Posterior vena cava (tissue), 2 donors: ENCODE results near the gene SKAP2. TPM values are rescaled to one million over a fixed set of nuclear protein-coding genes. Genes with fewer than 3 reads are reported as not detected.

ENCODE experiments used
- DNase-seq: peaks from one replicate; pipeline ENCODE4 v3.0.0-alpha.2; 2020; ENCODE audit warnings: low spot score
- intact Hi-C, 2 donors: fragments of 100-400 bp; cut with DNase I; formaldehyde crosslinking; loops; one replicate each; pipeline versions ENCODE4 v1.14.1 to v1.14.2; 2022 to 2023
- total RNA-seq, 2 donors: library from RNA; stranded (reverse); fragmentation: NEBNext Ultra II Directional; extraction: Animal tissue kit (Norgen Biotek cat#: 25700); gene quantifications; one replicate each; pipeline ENCODE4 v1.2.1, GENCODE V29; 2021
- donor health status: DM: yes; HTN: yes; CAD: no.
- donor health status: DM: yes; HTN: yes; CAD: no.

SKAP2 gene
- total RNA-seq, 2 donors from 2014 or later, result 40.9 to 48.8 TPM

DNA sequence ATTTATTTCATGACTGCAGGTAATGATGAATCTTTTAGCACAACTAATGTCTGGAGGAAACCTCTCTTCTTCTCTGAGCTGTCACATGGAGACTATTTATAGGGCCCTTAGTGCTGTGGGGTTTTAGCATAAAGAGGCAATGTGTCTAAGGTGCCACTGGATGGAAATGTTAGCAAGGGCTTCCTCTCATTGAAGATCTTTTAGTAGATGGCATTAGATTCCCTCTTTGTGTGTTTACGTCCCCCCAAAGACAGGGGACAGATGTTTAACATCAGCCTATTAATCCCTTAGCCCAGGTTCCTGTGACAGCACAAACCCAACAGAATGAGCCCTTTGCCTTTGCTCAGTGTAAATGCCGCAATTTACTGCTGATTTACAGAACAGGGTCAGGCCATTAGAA lies 208.6 kb downstream of the SKAP2 start:
- DNase-seq, result no peak
- intact Hi-C loops, result no loop called here

DNA sequence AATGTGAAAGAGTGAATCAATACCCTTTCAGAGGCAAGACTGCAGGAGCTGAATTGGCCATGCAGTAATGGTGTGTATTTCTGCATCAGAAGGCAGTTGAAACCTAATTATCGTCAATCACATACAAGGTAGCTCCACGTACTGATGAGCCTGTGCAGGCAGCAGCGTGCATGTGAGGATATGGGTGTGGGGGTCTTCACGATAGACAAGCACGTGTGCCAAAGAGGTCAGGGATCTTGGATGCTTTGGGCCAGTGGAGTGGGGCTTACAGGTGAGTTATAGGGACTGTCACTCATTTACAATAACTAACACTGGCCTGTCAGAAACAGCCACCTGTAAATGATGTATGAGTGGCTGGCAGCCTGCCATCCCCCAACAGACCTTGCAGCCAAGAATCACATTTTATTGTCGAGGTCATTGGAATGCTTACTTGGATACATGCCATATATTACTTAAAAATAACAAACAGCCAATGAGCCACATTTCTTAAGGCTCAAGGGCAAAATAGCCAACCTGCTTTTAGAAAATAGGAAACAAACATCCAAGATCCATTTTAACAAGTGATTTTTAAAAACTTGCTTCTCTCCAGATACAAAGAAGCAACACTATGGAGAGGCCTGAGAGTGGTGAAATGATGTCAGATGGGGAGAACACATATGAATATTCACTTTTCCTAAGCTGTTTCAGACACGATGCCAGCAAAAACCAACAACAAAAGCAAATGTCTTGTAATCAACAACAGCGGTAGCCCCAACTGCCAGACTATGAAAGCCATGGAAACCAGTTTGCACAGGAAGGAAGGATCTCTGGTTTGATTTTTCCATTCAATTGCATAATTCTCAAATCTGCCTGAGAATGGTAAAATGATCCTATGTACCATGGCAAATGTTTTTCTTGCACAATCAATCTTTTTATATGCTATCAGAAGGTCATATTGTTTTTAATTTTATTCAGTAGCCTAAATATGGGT lies 210.7 kb downstream of the SKAP2 start:
- DNase-seq, result no peak
- intact Hi-C loops, result no loop called here

DNA sequence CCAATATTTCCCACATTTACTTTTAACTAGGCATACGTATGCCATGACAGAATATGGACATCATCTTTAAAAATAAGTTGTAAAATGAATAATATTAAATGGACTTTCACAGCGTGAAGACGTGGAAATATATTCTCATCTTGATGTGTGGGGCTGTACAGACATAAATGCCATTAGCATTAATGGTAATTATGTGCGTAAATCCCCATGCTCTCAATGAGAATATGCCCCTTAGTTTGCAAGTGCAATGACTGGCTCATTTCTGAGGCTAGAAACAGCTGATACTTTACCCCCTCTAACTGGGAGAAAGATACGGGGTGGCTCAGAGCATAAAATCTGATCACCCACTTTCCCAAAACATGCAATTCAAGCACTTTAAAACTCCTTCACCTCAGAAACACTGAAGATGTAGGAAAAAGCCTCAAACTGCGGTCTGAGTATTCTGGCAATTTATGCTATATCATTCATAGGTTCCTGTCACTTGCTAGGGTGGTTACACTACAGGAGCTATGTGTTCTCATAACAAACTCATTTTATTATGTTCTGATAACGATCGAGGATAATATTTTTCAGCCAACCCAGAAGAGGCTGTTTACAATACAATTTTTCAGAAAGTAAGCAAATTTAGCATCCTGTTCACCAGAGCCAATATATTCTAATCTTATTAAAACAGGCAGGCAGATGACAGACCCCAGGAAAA lies 211.8 kb downstream of the SKAP2 start:
- DNase-seq, result no peak
- intact Hi-C loops, result no loop called here

DNA sequence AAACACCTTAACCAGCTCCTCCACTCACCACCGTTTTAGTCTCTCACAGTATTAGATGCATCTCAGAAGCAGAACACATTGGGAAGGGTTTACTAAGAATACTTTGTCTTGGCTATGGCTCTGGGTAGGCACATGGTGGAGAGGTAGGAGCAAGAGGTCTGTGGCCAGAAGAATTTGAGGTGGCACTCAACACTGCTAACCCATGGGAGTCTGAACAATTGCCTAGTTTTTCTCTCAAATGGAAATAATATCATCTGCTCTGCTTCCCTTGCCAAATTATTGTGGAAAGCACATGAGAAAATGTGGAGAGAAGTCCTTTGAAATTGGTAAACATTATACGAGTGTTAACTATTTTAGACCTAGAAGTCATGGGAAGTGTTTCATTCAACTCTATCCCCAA lies 214.3 kb downstream of the SKAP2 start:
- intact Hi-C loops, result no loop called here
- no peak for DNase-seq

DNA sequence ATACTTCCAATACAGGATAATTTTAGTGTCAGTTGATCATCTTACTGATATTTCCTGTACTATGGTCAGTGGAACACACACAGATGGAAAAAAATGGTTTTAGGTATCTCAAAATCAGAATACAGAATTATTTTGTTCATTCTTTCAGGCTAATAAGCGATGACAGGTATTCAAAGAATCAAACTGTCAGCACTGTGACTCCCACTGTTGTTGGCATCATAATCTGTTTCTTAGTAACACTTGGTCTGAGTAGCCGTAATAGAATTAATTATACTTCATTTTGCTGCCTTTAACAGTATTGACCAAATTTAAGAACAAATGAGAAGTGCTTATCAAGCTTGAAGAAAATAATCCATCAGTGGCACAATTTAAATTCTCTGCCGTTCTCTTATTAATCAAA lies 215.0 kb downstream of the SKAP2 start:
- intact Hi-C loops, result no loop called here
- no peak for DNase-seq

DNA sequence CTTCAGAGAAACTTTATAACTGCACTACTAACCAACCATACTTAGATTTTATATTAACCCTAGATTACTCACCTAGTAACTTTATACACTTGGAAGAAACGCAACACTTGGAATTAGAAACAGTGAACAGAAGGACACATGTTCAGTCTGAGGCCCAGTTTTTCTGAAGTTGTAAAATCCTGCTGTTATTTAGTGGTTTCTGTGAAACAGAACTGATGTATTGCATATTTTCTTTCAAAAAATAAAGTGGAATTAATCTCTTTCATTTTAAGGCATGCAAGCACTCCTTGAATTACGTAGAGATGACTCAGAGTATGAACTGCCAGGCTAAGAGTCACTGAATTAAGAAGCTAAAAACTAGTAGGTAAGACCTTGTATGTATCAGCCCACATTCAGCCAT lies 215.8 kb downstream of the SKAP2 start:
- DNase-seq, result no peak
- intact Hi-C loops, result no loop called here

DNA sequence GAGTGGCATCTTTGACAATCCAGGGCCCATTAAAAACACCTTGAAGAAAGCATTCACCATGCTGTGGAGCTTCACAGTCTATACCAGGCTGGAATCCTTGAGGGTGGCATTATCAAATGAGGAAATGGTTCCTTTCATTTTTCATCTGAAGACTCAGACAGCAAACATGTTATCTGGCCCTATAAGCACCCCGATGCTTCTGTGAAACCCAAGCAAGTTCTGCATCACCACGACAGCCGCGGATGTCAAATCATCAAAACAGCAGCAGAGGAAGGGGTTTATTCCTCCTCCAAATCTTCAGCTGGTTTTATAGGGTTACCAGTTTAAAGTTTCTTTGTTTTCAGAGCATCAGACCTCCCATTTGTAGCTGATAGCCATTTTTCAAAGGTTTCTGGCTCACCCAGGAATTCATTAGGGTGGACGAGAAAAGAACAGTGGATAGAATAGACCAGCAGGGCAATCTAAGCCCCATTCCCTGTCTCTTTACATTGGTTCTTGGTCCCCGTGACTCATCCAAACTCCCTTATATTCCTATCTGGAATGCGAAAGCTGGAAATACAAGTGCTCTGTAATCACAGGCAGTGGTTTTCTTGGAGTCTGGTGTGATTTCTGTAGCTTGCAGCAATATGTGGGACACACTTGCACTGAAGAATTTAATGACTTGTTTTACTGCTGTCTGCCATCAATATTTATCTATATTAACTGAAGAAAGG lies 217.9 kb downstream of the SKAP2 start:
- DNase-seq, result no peak
- intact Hi-C loops, result no loop called here

DNA sequence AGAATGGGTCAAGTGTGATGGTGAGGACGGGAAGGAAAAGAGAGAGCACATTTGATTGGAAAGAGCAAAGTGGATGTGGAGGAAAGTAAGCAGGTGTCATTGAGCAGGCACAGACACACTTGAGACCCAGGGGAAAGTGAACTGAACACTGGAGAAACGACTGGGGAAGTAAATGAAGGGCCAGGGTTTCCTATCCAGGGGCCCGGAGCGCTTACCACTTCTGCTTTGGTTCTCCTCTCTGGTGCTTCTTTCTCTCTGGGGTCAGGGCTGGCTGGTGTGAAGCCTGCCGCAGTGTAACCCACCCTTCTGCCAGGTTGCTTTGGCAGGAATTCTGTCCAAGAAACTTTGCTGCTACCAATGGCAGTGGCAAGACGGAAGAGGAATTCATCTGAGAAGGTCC lies 219.3 kb downstream of the SKAP2 start:
- intact Hi-C loops, result no loop called here
- DNase-seq, result no peak

DNA sequence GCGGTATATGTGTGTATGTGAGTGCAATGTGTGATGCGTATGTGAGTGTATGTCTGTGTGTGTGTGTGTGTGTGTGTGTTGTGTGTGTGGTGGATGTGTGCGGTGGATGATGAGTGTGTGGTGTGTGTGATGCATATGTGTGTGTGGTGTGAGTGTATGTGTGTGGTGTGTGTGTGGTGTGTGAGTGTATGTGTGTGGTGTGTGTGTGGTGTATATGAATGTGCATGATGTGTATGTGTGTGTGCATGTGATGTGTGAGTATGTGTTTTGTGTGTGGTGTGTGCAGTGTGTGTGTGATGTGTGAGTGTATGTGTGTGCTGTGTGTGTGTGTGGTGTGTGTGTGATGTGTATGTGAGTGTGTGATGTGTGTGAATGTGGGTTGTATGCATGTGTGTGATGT lies 222.0 kb downstream of the SKAP2 start:
- intact Hi-C loops, result no loop called here
- DNase-seq, result no peak

DNA sequence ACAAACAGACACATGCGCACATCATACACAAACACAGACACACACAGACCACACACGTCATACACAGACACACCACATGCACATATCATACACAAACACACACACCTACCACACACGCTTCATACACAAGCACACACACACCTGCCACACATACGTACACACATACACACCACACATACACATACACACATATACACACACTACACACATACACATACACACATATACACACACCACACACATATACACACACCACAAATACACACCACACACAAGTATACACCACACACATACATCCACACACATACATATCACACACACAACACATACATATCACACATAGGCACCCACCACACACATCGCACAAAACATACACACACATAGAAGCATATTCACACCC lies 224.7 kb downstream of the SKAP2 start:
- intact Hi-C loops, result no loop called here

DNA sequence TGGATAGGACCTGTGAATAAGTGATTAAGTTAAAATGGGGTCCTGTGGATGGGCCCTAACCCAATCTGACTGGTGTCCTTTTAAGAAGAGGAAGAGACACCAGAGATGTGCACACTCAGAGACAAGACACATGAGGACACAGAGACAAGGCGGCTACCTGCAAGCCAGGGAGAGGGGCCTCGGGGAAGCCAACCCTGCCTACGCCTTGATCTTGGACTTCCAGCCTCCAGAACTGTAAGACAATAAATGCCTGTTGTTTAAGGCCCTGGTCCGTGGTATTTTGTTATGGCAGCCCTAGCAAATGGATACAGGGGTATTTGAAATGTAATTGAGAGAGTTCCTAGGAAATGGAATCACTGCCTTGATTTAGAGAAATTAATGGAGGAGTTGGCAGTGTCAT lies 225.3 kb downstream of the SKAP2 start:
- no peak for DNase-seq
- intact Hi-C loops, result no loop called here

More for the DNA sequence above, 224.7 kb downstream of the SKAP2 start:
- no peak for DNase-seq

DNA sequence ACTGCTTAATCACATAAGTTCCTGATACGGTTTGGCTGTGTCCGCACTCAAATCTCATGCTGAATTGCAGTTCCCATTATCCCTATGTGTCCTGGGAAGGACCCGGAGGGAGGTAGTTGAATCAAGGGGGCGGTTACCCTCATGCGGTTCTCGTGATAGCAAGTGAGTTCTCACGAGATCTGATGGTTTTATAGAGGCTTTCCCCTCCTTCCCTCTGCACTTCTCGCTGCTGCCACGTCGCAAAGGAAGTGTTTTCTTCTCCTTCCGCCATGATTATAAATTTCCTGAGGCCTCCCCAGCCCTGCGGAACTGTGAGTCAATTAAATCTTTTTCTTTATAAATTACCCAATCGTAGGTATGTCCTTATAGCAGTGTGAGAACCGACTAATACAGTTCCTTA lies 226.2 kb downstream of the SKAP2 start:
- intact Hi-C loops, result no loop called here
- peak; percentile 46 for DNase-seq

DNA sequence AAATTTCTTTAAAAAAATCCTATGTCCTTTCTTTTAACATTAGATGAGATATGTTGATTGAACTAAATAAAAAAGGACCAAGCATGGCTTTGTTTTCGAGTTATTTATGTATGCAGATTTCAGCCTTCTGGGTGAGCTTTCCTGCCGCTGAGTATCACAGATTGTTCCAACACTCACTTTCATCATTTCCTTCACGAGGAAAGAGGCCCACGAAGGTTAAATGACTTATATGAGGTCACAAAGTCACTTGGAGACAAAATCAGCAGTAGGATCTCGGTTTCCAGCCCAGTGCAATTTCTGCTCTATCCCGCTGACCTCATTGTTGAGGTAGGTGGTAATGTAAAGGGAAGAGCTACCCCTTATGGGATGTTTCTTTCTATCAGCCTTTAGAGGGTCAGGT lies 226.8 kb downstream of the SKAP2 start:
- DNase-seq, result no peak
- intact Hi-C loops, result no loop called here

DNA sequence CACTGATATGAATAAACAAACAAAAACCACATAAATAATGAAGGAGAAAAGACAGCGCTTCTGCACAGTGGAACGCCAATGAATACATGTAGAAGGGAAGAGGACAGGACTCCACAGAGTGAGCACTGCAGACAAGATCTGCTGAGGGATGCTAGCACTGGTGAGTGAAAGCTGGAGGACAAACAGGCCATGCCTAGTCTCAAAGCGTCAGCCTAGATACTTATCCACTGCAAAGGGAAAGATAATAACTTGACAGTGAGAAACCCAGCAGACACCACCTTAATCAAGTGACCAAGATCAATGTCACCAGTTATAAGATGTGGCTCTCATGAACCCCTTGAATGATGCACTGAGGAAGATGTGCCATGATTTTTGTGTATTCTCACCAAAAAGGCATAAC lies 227.6 kb downstream of the SKAP2 start:
- intact Hi-C loops, result no loop called here
- DNase-seq, result no peak

DNA sequence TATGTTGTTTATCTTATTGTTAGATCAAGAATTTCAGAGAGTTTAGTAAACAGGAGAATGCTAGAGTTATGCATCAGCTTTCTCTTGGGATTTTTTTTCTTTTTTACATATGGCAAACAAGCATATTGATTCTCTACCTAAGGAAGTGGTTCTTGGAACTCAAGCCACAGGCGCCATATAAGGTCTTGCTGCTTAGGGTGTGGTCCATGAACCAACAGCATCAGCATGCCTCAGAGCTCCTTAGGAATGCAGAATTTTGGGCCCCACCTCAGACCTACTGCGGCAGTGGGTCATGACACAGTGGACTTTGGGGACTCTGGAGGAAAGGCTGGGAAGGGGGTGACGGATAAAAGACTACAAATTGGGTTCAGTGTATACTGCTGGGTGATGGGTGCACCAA lies 230.8 kb downstream of the SKAP2 start:
- intact Hi-C loops, result no loop called here

DNA sequence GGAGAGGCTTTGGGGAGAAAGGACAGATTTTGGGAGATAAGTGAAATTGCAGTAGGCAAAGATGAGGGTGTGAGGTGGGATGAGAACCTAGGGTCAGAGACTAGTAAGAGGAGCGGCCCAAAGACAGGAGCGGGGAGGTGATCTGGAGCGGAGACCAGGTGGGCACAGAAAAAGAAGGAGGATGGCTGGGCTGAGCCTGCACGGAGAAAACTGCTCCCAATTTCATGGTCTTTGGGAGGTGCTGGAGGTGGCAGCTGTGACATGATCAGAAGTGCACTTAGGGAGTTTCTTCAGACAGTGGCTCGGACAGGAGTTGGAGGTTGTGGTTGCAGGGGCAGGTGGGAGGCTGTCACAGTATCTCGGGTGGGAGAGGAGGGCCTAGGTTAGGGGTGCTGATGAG lies 232.8 kb downstream of the SKAP2 start:
- intact Hi-C loops, result no loop called here
- DNase-seq, result no peak

More for the DNA sequence above, 230.8 kb downstream of the SKAP2 start:
- no peak for DNase-seq

DNA sequence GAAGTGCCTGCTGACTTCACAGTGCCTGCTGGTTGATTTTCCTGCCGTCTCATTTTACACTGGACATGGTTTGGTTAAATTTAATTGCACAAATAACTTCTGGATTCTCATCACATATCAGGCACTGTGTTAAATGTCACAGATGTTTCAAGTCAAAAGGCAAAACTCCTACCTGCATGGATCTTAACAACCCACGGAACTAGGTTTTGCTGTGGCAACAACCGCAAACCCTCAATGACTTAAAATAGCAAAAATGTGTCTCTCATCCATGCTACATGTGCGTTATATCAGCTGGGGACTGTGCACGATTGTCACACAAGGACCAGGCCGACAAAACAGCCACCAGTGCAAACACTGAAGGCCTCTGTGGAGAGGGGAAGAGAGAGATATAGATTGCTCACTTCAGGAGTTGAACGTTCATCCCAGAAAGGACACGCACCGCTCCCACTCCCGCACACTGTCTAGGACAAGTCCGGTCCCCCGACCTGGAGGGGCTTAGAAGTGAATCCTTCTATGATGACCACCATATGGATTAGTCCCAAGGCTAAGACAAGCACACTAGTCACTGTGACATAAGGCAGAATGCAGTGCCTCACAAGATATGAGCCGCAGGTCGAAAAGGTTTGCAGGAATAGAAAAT lies 233.3 kb downstream of the SKAP2 start:
- peak; percentile 70 for DNase-seq

DNA sequence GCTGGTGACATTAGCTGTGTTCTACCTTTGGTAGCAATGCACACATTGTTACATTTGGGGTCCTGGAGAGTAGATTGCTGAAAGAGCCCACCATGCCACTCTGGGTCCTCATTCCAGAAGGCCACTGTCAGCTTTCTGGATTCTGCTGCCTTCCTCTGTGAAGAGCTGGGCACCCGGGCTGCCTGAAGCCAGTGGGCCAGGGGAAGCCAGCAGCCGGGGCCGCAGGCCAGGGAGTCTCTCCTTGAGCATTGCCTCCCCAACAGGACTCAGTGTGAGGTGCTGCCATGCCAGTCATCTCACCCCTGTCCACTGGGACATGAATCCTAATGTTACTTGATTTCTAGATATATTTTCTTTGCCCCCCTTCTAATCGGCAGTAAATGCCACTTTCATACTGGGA lies 234.0 kb downstream of the SKAP2 start:
- DNase-seq, result peak; percentile 54
- intact Hi-C loops, result no loop called here

More for the DNA sequence above, 233.3 kb downstream of the SKAP2 start:
- intact Hi-C loops, result no loop called here

DNA sequence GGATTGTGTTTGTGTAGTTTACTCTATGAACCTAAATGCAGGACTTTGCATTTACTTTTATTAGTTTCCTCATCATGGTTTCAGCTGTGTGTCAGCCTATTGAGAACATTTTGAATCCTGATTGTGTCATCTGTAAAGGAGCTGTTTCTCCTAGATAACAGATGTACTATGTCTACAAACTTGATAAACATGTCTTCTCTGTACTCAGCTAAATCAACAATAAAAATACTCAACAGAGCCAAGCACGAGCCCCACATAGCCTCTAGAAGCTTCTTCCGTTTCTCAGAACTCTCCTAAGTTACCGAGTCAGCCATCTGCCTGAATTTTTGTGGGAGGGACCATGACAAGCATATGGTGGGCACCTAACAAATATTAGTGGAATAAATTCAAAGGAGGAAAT lies 234.7 kb downstream of the SKAP2 start:
- intact Hi-C loops, result no loop called here
- DNase-seq, result no peak
